ENCODE data around the gene NR6A1.

DNA sequence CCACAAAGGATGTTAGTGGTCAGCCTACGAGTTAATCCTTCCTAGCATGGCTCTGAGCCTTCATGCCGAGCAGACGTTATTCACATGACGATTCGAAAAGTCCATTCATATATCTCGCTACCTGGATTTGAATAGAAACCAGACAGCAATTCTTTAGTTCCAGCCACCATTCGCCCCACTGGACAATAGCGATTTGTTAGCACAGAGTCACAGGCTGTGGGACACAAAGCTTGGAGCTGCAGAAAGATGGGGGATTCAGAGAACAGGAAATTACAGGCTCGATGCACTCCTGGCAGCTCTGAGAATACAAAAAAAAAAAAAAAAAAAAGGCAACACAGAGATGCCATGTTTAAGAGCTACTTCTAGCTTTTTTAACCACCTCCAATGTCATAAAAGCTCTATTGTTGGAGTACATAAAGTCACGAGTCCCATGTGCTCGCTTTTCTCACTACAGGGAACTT is 110.7 kb downstream of the NR6A1 start:
- TF ChIP-seq, protein P1, sequence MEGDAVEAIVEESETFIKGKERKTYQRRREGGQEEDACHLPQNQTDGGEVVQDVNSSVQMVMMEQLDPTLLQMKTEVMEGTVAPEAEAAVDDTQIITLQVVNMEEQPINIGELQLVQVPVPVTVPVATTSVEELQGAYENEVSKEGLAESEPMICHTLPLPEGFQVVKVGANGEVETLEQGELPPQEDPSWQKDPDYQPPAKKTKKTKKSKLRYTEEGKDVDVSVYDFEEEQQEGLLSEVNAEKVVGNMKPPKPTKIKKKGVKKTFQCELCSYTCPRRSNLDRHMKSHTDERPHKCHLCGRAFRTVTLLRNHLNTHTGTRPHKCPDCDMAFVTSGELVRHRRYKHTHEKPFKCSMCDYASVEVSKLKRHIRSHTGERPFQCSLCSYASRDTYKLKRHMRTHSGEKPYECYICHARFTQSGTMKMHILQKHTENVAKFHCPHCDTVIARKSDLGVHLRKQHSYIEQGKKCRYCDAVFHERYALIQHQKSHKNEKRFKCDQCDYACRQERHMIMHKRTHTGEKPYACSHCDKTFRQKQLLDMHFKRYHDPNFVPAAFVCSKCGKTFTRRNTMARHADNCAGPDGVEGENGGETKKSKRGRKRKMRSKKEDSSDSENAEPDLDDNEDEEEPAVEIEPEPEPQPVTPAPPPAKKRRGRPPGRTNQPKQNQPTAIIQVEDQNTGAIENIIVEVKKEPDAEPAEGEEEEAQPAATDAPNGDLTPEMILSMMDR (conservative IDR thresholded peaks at IDR 0.05; ENCODE audit: low read length): no peak
- no peak for TF ChIP-seq EZH2phosphoT487 (IDR thresholded peaks at IDR 0.05; ENCODE audit: borderline replicate concordance)

Data from Loucy (cell line).